HepG2 (cell line): Measurements from ENCODE around the gene HEXD. TPM values are rescaled to one million over a fixed set of nuclear protein-coding genes. Genes with fewer than 3 reads are reported as not detected.

Experiments
- GPBP1L1 ChIP-seq: sonication (generic); formaldehyde crosslinking; IDR thresholded peaks from 2 replicates; pipeline ENCODE4 v1.5.0; 2020; ENCODE audit warnings: mild to moderate bottlenecking, missing genetic modification reagents
- KAT2B ChIP-seq: fragments of 150-350 bp; IDR thresholded peaks from 2 replicates; pipeline ENCODE4 v1.6.1; 2014; ENCODE audit warnings: low read depth, low read length, borderline replicate concordance
- KLF16 ChIP-seq, 2 experiments: sonication (generic) in 1 of 2; formaldehyde crosslinking in 1 of 2; IDR thresholded peaks; 2 replicates each; pipeline versions ENCODE4 v1.6.1 to v1.8.0; 2016 to 2023; ENCODE audit warnings: missing genetic modification reagents in 2 of 2, missing compliant biosample characterization in 1 of 2
- PRDM10 ChIP-seq: sonication (generic); formaldehyde crosslinking; IDR thresholded peaks from 2 replicates; pipeline ENCODE4 v1.4.0; 2020; ENCODE audit warnings: low read depth, missing genetic modification reagents
- ZNF260 ChIP-seq: sonication (generic); formaldehyde crosslinking; IDR thresholded peaks from 2 replicates; pipeline ENCODE4 v1.4.0; 2020; ENCODE audit warnings: missing genetic modification reagents, low read depth, mild to moderate bottlenecking, borderline replicate concordance
- ZNF354B ChIP-seq: sonication (generic); formaldehyde crosslinking; IDR thresholded peaks from 2 replicates; pipeline ENCODE4 v1.8.0; 2022; ENCODE audit warnings: mild to moderate bottlenecking, missing genetic modification reagents
- ZNF44 ChIP-seq: sonication (generic); formaldehyde crosslinking; IDR thresholded peaks from 2 replicates; pipeline ENCODE4 v1.5.1; 2020; ENCODE audit warnings: mild to moderate bottlenecking, missing genetic modification reagents
- ZNF574 ChIP-seq: sonication (generic); formaldehyde crosslinking; IDR thresholded peaks from 2 replicates; pipeline ENCODE4 v1.4.0; 2020; ENCODE audit warnings: missing genetic modification reagents
- ZNF749 ChIP-seq: sonication (generic); formaldehyde crosslinking; IDR thresholded peaks from 2 replicates; pipeline ENCODE4 v1.8.0; 2022; ENCODE audit warnings: mild to moderate bottlenecking, missing genetic modification reagents, moderate library complexity, borderline replicate concordance
- ZXDC ChIP-seq: sonication (generic); formaldehyde crosslinking; IDR thresholded peaks from 2 replicates; pipeline ENCODE4 v1.5.0; 2020; ENCODE audit warnings: mild to moderate bottlenecking, missing genetic modification reagents
- polyA plus RNA-seq, 8 experiments: library from polyadenylated mRNA; depleted of rRNA in 3 of 8; stranded (reverse) in 7 of 8; unstranded in 1 of 8; fragments of >200 nt; fragmentation: Illumina TruSeq in 4 of 8; extraction: Trizol in 4 of 8; gene quantifications; 2 replicates each; pipeline versions ENCODE4 v1.2.1 to v1.2.3, GENCODE V29; 2011 to 2016; ENCODE audit warnings: low read depth in 4 of 8, missing spikeins in 1 of 8, mixed read lengths in 1 of 8; ENCODE audit not compliant: insufficient read depth in 1 of 8
- total RNA-seq, 5 experiments: library from RNA; depleted of rRNA; stranded (reverse); fragments of >200 nt; fragmentation: Illumina TruSeq; extraction: Trizol; gene quantifications; 2 replicates each; pipeline ENCODE4 v1.2.3, GENCODE V29; 2016; ENCODE audit warnings: low read depth in 1 of 5
- TF ChIP-seq, protein P1 (sequence below): IDR thresholded peaks from 2 replicates; pipeline ENCODE4 v1.6.1; 2016; ENCODE audit warnings: mild to moderate bottlenecking, missing biosample characterization, missing genetic modification reagents

The HEXD gene
- total and polyA plus RNA-seq, 2 of the 13 experiments (the other 11 are each of a cell fraction or from before 2014, with no cell fraction given) = 22.3 to 41.8 TPM

DNA sequence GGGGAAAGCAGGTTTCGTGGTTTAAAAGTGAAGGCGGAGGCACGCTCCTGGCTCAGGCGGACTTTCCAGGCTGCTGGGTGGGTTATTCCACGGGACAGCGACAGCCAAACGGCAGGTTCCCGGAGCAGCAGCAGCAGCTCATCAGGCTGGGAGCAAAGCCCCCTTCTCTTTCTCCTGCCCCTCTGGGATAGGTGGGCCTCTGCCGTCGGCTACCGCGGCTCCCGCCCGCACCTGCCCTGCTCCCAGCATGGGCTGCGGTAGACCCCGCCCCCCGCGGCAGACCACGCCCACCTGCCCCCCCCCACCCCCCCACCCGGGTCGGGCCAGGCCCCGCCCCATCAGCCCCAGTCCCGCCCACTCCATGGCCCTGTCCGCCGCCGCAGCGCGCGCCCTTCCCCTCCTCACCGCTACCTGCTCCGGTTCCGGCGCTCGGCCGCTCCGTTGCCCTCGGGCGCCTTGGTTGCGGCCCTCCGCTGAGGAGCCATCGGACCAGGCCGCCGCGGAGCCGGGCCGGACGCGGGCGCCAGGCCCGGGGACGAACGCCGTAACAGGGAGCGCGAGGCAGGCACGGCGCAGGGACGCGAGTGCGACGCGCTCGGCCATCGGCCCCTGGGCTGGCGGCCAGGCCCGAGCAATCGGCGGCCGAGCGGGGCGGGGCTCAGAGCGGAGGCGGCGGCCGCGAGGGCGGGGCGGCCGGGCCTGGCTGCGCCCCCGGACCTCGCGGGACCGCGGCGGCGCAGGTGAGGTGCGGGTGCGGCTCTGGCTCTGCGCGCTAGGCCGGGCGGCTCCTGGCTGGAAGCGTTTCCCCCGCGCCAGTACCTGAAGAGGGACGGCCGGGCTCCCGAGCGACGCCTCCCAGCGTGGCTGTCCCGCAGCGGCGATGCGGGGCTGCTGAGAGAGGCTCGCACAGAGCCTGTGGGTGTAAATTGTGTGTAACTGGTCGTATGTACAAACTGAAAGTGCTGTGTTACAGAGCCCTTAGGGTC is at the start of gene HEXD, which contains the start of gene OGFOD3 (continued):
- no peak for TF ChIP-seq GPBP1L1 (CRISPR knock-in tag)
- peak; percentile 17; the same call in 1 of the 2 replicates for TF ChIP-seq ZNF354B
- peak in 1 of 2 experiments; percentile 55; a peak in 1 of 4 replicates for TF ChIP-seq KLF16 (CRISPR knock-in tag; IDR thresholded peaks at IDR 0.05)
- TF ChIP-seq ZNF749 (CRISPR knock-in tag) = peak; percentile 91
- TF ChIP-seq, protein P1, sequence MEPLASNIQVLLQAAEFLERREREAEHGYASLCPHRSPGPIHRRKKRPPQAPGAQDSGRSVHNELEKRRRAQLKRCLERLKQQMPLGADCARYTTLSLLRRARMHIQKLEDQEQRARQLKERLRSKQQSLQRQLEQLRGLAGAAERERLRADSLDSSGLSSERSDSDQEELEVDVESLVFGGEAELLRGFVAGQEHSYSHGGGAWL (CRISPR knock-in tag) = peak; percentile 84; the same call in 1 of the 2 replicates
- no peak; the same call in 1 of the 2 replicates for TF ChIP-seq ZXDC (CRISPR knock-in tag)
- 0 out of 2 replicates have a peak, but pooled peaks have one; percentile 13 for TF ChIP-seq PRDM10 (CRISPR knock-in tag)
- TF ChIP-seq KAT2B = no peak
- TF ChIP-seq ZNF574 (CRISPR knock-in tag) = peak; percentile 89
- TF ChIP-seq ZNF44 (CRISPR knock-in tag) = no peak
- no peak for TF ChIP-seq ZNF260 (CRISPR knock-in tag)
